HK-2 (cell line): ENCODE data around the gene ZNF555.
A peak's percentile ranks its signal among the peaks of the same experiment; 100 is the strongest.

Source experiments
- DNase-seq: peaks from one replicate; pipeline ENCODE4 v3.0.0-alpha.2; 2018; ENCODE audit not compliant: unreplicated experiment

Gene ZNF555

DNA sequence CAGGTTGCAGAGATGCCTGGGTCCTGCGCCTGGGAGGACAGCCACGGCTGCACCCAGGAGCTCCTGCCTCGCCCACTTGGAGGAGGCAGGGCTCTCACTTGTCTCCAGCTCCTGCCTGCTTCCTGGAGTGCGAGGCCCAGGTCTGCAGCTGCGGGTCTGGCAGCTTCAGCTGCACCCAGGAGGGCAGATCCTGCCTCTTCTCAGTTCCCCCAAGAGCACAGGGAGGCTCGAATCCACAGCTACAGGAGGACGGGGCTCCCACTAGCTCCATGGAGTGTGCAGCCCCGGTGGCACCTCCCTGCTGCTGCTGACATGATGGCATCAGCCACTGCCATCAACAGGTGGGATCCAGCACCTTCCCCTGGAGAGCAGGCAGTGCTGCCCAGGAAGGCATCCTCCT lies 17.1 kb upstream of the ZNF555 start:
- DNase-seq, result no peak

- DNase-seq, result no peak
These were observed 14.3 kb upstream of the ZNF555 start for GRCh38 chr19:2827022-2827421.

DNA sequence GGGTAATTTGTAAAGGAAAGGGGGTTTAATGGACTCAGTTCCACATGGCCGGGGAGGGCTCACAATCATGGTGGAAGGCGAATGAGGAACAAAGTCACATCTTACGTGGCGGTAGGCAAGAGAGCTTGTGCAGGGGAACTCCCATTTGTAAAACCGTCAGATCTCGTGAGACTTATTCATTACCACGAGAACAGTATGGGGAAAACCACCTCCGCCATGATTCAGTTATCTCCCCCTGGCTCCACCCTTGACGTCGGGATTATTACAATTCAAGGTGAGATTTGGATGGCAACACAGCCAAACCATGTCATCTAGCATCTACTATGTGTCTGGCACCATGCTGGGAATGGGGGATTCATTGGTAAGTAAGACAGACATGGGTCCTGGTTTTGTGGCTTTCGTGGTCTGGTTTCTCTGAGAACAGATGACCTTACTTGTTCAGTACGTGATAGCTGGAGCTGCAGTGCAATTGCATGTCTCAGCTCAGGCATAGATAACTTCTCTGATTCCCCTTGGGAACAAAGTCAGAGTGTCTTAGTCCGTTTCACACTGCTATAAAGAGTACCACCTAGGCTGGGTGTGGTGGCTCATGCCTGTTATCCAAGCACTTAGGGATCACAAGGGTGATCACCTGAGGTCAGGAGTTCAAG lies 13.3 kb upstream of the ZNF555 start:
- no peak for DNase-seq

GRCh38 chr19:2834294-2834871 lies 6.9 kb upstream of the ZNF555 start:
- no peak for DNase-seq

GRCh38 chr19:2837430-2837829 lies 3.8 kb upstream of the ZNF555 start:
- DNase-seq, result no peak

DNA sequence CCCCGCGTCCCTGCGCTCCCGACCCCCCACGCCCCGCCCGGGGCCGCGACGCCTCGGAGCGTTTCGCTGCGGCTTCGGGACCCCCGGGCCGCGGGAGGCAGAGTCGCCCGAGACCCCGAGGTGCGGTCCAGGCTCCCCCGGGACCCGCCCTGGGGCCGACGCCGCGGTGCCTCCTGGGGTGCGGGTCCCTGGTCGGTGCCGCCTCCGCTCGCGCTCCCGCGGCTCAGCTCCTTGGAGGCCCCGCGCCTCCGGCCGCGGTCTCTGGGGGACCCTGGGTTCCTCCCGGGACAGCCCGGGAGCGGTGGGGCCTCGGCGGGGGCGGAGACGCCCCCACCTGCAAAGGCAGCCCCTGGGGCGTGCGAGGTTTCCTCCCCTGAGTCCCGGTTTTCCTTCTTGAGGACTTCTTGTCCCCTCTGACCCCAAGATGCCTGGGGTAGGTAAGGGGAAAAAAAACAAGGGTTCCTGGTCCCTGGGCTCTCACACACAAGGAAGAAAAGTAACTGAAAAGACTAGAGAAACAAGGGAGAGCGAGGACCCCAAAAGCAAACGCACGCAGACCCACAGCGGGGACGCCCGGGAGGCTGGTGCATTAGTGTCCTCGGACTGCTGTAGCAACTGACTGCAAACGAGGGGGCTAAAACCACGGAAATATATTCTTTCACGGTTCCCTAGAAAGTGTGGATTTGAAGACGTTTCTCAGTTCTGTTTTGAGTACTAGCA lies 740 bp downstream of the ZNF555 start:
- DNase-seq, result peak; percentile 14

GRCh38 chr19:2845107-2845506 lies 3.8 kb downstream of the ZNF555 start:
- no peak for DNase-seq

- no peak for DNase-seq
These were observed 5.1 kb downstream of the ZNF555 start for GRCh38 chr19:2846180-2846894.

GRCh38 chr19:2847507-2847906 lies 6.2 kb downstream of the ZNF555 start:
- no peak for DNase-seq

- no peak for DNase-seq
These were observed 7.3 kb downstream of the ZNF555 start for GRCh38 chr19:2848616-2849015.

- no peak for DNase-seq
These were observed 9.1 kb downstream of the ZNF555 start for GRCh38 chr19:2850256-2850925.

GRCh38 chr19:2852598-2852997 lies 11.3 kb downstream of the ZNF555 start:
- DNase-seq, result no peak

GRCh38 chr19:2853015-2853606 lies 11.8 kb downstream of the ZNF555 start:
- no peak for DNase-seq

- no peak for DNase-seq
These were observed 13.6 kb downstream of the ZNF555 start for GRCh38 chr19:2854849-2855248.

GRCh38 chr19:2856457-2857050 lies 15.3 kb downstream of the ZNF555 start:
- no peak for DNase-seq

DNA sequence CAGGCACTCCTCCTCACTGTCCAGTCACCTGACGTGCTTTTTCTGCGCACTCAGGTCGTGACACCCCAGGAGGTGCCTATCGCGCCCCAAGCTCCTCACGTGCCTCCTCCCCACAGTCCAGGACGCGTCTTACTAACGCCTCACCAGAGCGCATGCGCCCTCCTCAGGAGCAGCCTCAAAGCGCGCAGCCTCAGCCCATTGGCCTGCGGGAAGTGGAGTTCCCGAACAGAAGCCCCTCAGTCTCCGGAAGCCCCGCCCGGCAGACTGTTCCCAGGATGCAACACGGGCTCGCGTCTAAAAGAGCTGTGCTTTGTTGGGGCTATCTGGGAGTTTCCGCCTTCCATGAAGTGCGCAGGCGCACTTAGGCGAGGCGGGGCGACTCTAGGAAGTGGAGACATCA lies 17.6 kb downstream of the ZNF555 start:
- no peak for DNase-seq

DNA sequence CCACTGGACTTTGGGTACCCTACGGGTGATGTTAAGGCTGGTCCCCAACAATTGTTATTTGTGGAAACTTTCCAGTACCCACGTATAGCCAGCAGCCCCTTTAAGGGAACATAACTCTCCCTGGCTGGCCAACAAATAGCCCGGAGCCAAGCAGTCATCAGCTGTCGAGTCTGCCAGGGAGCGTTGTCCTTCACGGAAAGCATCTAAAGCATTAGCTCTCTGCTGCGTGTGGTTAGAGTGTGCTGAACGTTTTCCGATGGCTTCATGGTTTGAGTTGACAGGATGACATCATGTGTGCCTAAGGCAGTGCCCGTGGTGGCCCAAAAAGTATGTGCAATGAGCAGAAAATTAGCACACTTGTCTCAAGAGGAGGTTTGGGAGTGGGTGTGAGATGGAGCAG lies 22.5 kb downstream of the ZNF555 start:
- DNase-seq, result no peak

DNA sequence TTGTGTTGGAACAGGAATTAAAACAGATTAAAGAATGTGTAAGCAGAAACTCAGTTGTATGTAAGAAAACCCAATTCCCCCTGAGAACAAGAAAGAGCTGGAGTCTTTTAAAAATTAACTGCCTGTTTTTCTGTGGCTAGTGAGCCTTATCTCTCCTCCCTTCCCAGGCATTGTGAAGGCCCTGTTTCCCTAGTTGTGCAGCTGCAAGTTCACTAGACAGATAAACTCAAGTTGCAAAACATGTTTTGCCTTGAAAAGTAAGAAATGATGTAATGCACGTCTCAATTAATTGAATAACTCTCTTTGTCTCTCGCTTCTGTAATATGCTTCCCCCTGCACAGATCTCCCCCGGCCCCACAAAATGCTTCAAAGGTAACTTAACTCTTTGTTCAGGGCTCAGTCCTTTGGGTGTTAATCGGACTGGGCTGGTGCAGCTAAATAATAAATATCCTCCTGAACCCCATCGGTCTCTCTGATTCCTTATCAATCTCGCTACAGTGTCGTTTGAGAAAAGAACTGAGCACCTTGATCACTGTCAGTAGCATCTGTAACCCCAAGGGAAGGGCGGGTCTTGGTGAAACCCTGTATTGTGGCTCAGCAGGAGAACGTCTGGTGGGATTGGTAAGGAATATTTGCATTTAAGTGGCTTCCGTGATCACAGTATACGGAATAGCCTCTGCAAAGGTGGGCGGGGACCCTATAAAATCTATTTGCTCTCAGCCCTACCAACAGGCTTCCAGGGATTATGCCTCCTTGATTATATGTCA lies 24.2 kb downstream of the ZNF555 start:
- DNase-seq, result no peak

- no peak for DNase-seq
These were observed 25.3 kb downstream of the ZNF555 start for GRCh38 chr19:2866495-2867024.
